ENCODE data around the gene PAK4. TPM values are rescaled to one million over a fixed set of nuclear protein-coding genes. Genes with fewer than 3 reads are reported as not detected.
"Not testable (repeated sequence)": the region's sequence is repeated elsewhere in the genome, so short reads cannot be mapped to it uniquely, and the experiment has no call there.

PAK4 gene
- total RNA-seq, 1 experiment from 2014 or later, result 63.1 TPM

- H3K23me2 ChIP-seq (ENCODE audit: insufficient read length, low read depth, low read length, poor library complexity, severe bottlenecking), result no peaks in the 10 kb centered on the region
- H4K5ac ChIP-seq (ENCODE audit: insufficient read length, low read depth, low read length), result no peak overlapping the region
- WGBS (ENCODE audit: extremely low coverage, insufficient read length, low lambda C conversion rate), result no CpG with 5 or more reads among the region's 8 CpGs
- H4K20me1 ChIP-seq (ENCODE audit: control insufficient read depth, insufficient read depth, insufficient read length), result no peaks in the 10 kb centered on the region
- peak; percentile 70 for DNase-seq
- no peak overlapping the region for H3K23ac ChIP-seq (ENCODE audit: insufficient read length, low read depth, low read length)
- H3T11ph ChIP-seq (ENCODE audit: low read length), result no peak overlapping the region
- H3K27me3 ChIP-seq (ENCODE audit: insufficient read depth, low read length), result no peaks in the 10 kb centered on the region
- no peak overlapping the region for H2AFZ ChIP-seq (ENCODE audit: low read length)
- no peak overlapping the region for H2BK12ac ChIP-seq (ENCODE audit: insufficient read length, low read depth, low read length)
- no peak overlapping the region for H2AK5ac ChIP-seq (ENCODE audit: insufficient read length, low read length)
- no peak overlapping the region for H2BK15ac ChIP-seq (ENCODE audit: low read depth, low read length)
- H3K36me3 Mint-ChIP-seq (ENCODE audit: insufficient read depth in 1 of 3, low read depth in 3 of 3), result peaks cover 0 to 2% (median 0%) of the 10 kb centered on the region in 3 experiments; a peak in 2 of 7 replicates
- H3K14ac ChIP-seq (ENCODE audit: insufficient read depth, low read length), result no peak overlapping the region
- peak overlapping the region in 1 of 2 experiments; percentile 5; a peak in 1 of 5 replicates for H3K4me3 Mint-ChIP-seq
- no peaks in the 10 kb centered on the region for H3K79me1 ChIP-seq (ENCODE audit: insufficient read depth, low read depth, low read length, poor library complexity, severe bottlenecking)
- no peak overlapping the region for H3K27ac ChIP-seq (ENCODE audit: insufficient read length, low read depth, low read length)
- no peak overlapping the region for H3K4me2 ChIP-seq (ENCODE audit: insufficient read depth, insufficient read length, low read length)
- peaks cover 20% of the 10 kb centered on the region for H3K27me3 Mint-ChIP-seq (ENCODE audit: low read depth)
- no peaks in the 10 kb centered on the region for H3K4me1 ChIP-seq (ENCODE audit: insufficient read depth, low read length)
- H3K27ac Mint-ChIP-seq, result peak overlapping the region in 1 of 3 experiments; percentile 40; a peak in 1 of 7 replicates
- H3K9me3 ChIP-seq (ENCODE audit: control insufficient read depth, low read depth, low read length), result no peaks in the 10 kb centered on the region
- no peak overlapping the region for H2BK5ac ChIP-seq (ENCODE audit: insufficient read length, low read length)
- H3K56ac ChIP-seq (ENCODE audit: insufficient read length, low read depth, low read length), result no peak overlapping the region
- no peaks in the 10 kb centered on the region for H3K4me1 Mint-ChIP-seq
- no peak overlapping the region for H4K91ac ChIP-seq (ENCODE audit: insufficient read length, low read depth, low read length)
- TF ChIP-seq, protein P1, sequence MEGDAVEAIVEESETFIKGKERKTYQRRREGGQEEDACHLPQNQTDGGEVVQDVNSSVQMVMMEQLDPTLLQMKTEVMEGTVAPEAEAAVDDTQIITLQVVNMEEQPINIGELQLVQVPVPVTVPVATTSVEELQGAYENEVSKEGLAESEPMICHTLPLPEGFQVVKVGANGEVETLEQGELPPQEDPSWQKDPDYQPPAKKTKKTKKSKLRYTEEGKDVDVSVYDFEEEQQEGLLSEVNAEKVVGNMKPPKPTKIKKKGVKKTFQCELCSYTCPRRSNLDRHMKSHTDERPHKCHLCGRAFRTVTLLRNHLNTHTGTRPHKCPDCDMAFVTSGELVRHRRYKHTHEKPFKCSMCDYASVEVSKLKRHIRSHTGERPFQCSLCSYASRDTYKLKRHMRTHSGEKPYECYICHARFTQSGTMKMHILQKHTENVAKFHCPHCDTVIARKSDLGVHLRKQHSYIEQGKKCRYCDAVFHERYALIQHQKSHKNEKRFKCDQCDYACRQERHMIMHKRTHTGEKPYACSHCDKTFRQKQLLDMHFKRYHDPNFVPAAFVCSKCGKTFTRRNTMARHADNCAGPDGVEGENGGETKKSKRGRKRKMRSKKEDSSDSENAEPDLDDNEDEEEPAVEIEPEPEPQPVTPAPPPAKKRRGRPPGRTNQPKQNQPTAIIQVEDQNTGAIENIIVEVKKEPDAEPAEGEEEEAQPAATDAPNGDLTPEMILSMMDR (conservative IDR thresholded peaks at IDR 0.05), result peak; percentile 78
- no peak overlapping the region for H3K4ac ChIP-seq (ENCODE audit: low read depth, low read length)
- no peak overlapping the region for H2BK20ac ChIP-seq (ENCODE audit: low read depth, low read length, poor library complexity, severe bottlenecking)
- H3K18ac ChIP-seq (ENCODE audit: insufficient read length, low read depth, low read length), result no peak overlapping the region
- H4K8ac ChIP-seq (replicated peaks; ENCODE audit: insufficient read length, low read depth, low read length), result no peak overlapping the region
- peaks cover 12 to 14% of the 10 kb centered on the region in 2 experiments; a peak in 4 of 5 replicates for H3K9me3 Mint-ChIP-seq
- no peak overlapping the region for H2BK120ac ChIP-seq (ENCODE audit: low read depth, low read length, poor library complexity, severe bottlenecking)
- no peaks in the 10 kb centered on the region for H3K79me2 ChIP-seq (ENCODE audit: insufficient read depth, low read length)
- H3K9ac ChIP-seq (ENCODE audit: extremely low read depth, insufficient read length, low read length), result no peak overlapping the region
These were observed 86.8 kb downstream of the PAK4 start for GRCh38 chr19:39212375-39212742.

GRCh38 chr19:39215323-39215722 is 89.7 kb downstream of the PAK4 start:
- not testable (repeated sequence) for H2AK5ac ChIP-seq (ENCODE audit: insufficient read length, low read length); H3K23ac ChIP-seq (ENCODE audit: insufficient read length, low read depth, low read length); H3K79me2 ChIP-seq (ENCODE audit: insufficient read depth, low read length); H2BK15ac ChIP-seq (ENCODE audit: low read depth, low read length); H3K18ac ChIP-seq (ENCODE audit: insufficient read length, low read depth, low read length); H3K4me3 Mint-ChIP-seq; H3K27ac ChIP-seq (ENCODE audit: insufficient read length, low read depth, low read length); H2BK12ac ChIP-seq (ENCODE audit: insufficient read length, low read depth, low read length); H3K4me1 Mint-ChIP-seq; H3K4me1 ChIP-seq (ENCODE audit: insufficient read depth, low read length); H3K36me3 Mint-ChIP-seq (ENCODE audit: insufficient read depth in 1 of 3, low read depth in 3 of 3); DNase-seq; H2BK20ac ChIP-seq (ENCODE audit: low read depth, low read length, poor library complexity, severe bottlenecking); H4K20me1 ChIP-seq (ENCODE audit: control insufficient read depth, insufficient read depth, insufficient read length); H3K27ac Mint-ChIP-seq; H3T11ph ChIP-seq (ENCODE audit: low read length); H4K5ac ChIP-seq (ENCODE audit: insufficient read length, low read depth, low read length); H3K23me2 ChIP-seq (ENCODE audit: insufficient read length, low read depth, low read length, poor library complexity, severe bottlenecking); H3K4me2 ChIP-seq (ENCODE audit: insufficient read depth, insufficient read length, low read length); H4K8ac ChIP-seq (replicated peaks; ENCODE audit: insufficient read length, low read depth, low read length); H2BK120ac ChIP-seq (ENCODE audit: low read depth, low read length, poor library complexity, severe bottlenecking); H3K14ac ChIP-seq (ENCODE audit: insufficient read depth, low read length); H3K27me3 ChIP-seq (ENCODE audit: insufficient read depth, low read length); H3K9me3 ChIP-seq (ENCODE audit: control insufficient read depth, low read depth, low read length); H2BK5ac ChIP-seq (ENCODE audit: insufficient read length, low read length); H4K91ac ChIP-seq (ENCODE audit: insufficient read length, low read depth, low read length); H3K4ac ChIP-seq (ENCODE audit: low read depth, low read length); H3K79me1 ChIP-seq (ENCODE audit: insufficient read depth, low read depth, low read length, poor library complexity, severe bottlenecking); H2AFZ ChIP-seq (ENCODE audit: low read length); H3K56ac ChIP-seq (ENCODE audit: insufficient read length, low read depth, low read length); H3K9ac ChIP-seq (ENCODE audit: extremely low read depth, insufficient read length, low read length)
- H3K9me3 Mint-ChIP-seq, result peaks cover 12 to 15% of the 10 kb centered on the region in 2 experiments
- peaks cover 33% of the 10 kb centered on the region for H3K27me3 Mint-ChIP-seq (ENCODE audit: low read depth)
- WGBS (ENCODE audit: extremely low coverage, insufficient read length, low lambda C conversion rate), result no CpG with 5 or more reads among the region's 3 CpGs

All from H9 (cell line).